K562 (cell line): Measurements from ENCODE around the gene NLGN4X. TPM values are rescaled to one million over a fixed set of nuclear protein-coding genes. Genes with fewer than 3 reads are reported as not detected.

ENCODE experiments used
- ATAC-seq: fragments of 200-7000 bp; cut with Tn5 transposase; 3 replicates; pipeline ENCODE4 v1.9.1; 2020; ENCODE audit warnings: moderate library complexity
- BruUV-seq: library from RNA; stranded (reverse); fragments of 400-500 nt; replicated peaks from 2 replicates; lab custom pipeline; 2021; lab: Mats Ljungman, UMichigan
- CTCF ChIA-PET: fragments of 300-600 bp; formaldehyde crosslinking; extraction: SDS; loops from one replicate; lab custom pipeline; 2021; ENCODE audit warnings: low intra/inter-chr PET ratio; lab: Yijun Ruan, JAX
- POLR2A ChIA-PET: fragments of 300-600, 350-650 bp; sonication (Branson Sonifier 250); formaldehyde crosslinking; extraction: SDS; loops from one replicate; lab custom pipeline; 2021; ENCODE audit warnings: antibody characterized with exemption, inconsistent platforms; lab: Yijun Ruan, JAX
- DNase-seq, 4 experiments: peaks; one replicate each; pipeline versions ENCODE4 v3.0.0 to v3.0.0-alpha.2; 2011 to 2018; ENCODE audit warnings: low spot score in 3 of 4, mixed read lengths in 3 of 4; ENCODE audit errors: extremely low read depth in 1 of 4
- FAIRE-seq: peaks from 2 replicates; lab custom pipeline; 2011; peaks lifted over from hg19 to GRCh38; lab: Jason Lieb, UNC
- H2AFZ ChIP-seq: 2 replicates; pipeline ENCODE4 v1.6.0; 2011; ENCODE audit warnings: low read depth, low read length, control low read depth, inconsistent platforms
- H3K27ac ChIP-seq: fragments of 200-600 bp; 3 replicates; pipeline ENCODE4 v1.8.0; 2011; ENCODE audit warnings: low read depth, mild to moderate bottlenecking, control low read depth, inconsistent platforms, low read length, moderate library complexity, mixed read lengths; ENCODE audit errors: extremely low read depth
- H3K27me3 ChIP-seq, 2 experiments: fragments of 300-600 bp in 1 of 2; 2 replicates in 1 of 2; 3 replicates in 1 of 2; pipeline versions ENCODE4 v1.6.0 to v1.8.0; 2011; ENCODE audit warnings: inconsistent platforms in 2 of 2, low read length in 2 of 2, mild to moderate bottlenecking in 1 of 2, mixed read lengths in 1 of 2, moderate library complexity in 1 of 2; ENCODE audit not compliant: control insufficient read depth in 2 of 2, insufficient read depth in 2 of 2
- H3K36me3 ChIP-seq: fragments of 300-600 bp; 3 replicates; pipeline ENCODE4 v1.8.0; 2011; ENCODE audit warnings: mild to moderate bottlenecking, low read length, inconsistent platforms; ENCODE audit not compliant: control insufficient read depth, insufficient read depth
- H3K4me1 ChIP-seq, 2 experiments: fragments of 200-600 bp in 1 of 2; replicated peaks in 1 of 2; 2 replicates in 1 of 2; 3 replicates in 1 of 2; pipeline versions ENCODE4 v1.5.1 to v1.8.0; 2011; ENCODE audit warnings: inconsistent platforms in 2 of 2, low read length in 2 of 2, mild to moderate bottlenecking in 1 of 2, mixed read lengths in 1 of 2, moderate library complexity in 1 of 2; ENCODE audit not compliant: control insufficient read depth in 2 of 2, insufficient read depth in 2 of 2
- H3K4me2 ChIP-seq: 2 replicates; pipeline ENCODE4 v1.6.1; 2011; ENCODE audit warnings: low read length, control low read depth, inconsistent platforms, mixed read lengths; ENCODE audit not compliant: insufficient read depth
- H3K4me3 ChIP-seq: fragments of 200-600 bp; sonication (generic), shearing (Covaris generic); 2 replicates; pipeline ENCODE4 v1.5.1; 2016; ENCODE audit warnings: control low read depth, inconsistent platforms
- H3K79me2 ChIP-seq: fragments of 200-600 bp; 3 replicates; pipeline ENCODE4 v1.8.0; 2011; ENCODE audit warnings: low read length, inconsistent platforms; ENCODE audit not compliant: control insufficient read depth, insufficient read depth
- H3K9ac ChIP-seq, 2 experiments: 2 replicates each; pipeline versions ENCODE4 v1.6.0 to v1.6.1; 2011; ENCODE audit warnings: low read depth in 2 of 2, low read length in 2 of 2, control low read depth in 1 of 2, inconsistent platforms in 1 of 2, mild to moderate bottlenecking in 1 of 2, mixed read lengths in 1 of 2; ENCODE audit not compliant: insufficient read depth in 1 of 2
- H3K9me1 ChIP-seq: one replicate; pipeline ENCODE4 v1.6.0; 2011; ENCODE audit warnings: inconsistent platforms, mild to moderate bottlenecking, low read length, moderate library complexity; ENCODE audit not compliant: control insufficient read depth, insufficient read depth
- H3K9me3 ChIP-seq: replicated peaks from 2 replicates; pipeline ENCODE4 v1.5.1; 2011; ENCODE audit warnings: low read depth, low read length, inconsistent platforms; ENCODE audit not compliant: control insufficient read depth, insufficient read depth
- H4K20me1 ChIP-seq: replicated peaks from 2 replicates; pipeline ENCODE4 v1.6.1; 2011; ENCODE audit warnings: low read length, inconsistent platforms, mixed read lengths; ENCODE audit not compliant: control insufficient read depth, insufficient read depth
- ARHGAP35 ChIP-seq: fragments of 450-650 bp; IDR thresholded peaks from 2 replicates; pipeline ENCODE4 v1.6.1; 2018; ENCODE audit not compliant: partially characterized antibody
- BMI1 ChIP-seq: fragments of 150-350 bp; IDR thresholded peaks from 2 replicates; pipeline ENCODE4 v1.6.1; 2014; ENCODE audit warnings: low read length
- HIVEP1 ChIP-seq: fragments of 250-450 bp; sonication (Bioruptor Pico); IDR thresholded peaks from 2 replicates; pipeline ENCODE4 v1.4.0; 2020; ENCODE audit warnings: mild to moderate bottlenecking
- HMBOX1 ChIP-seq: sonication (generic); IDR thresholded peaks from 2 replicates; pipeline ENCODE4 v1.6.1; 2016
- JUND ChIP-seq, 2 experiments: IDR thresholded peaks; 2 replicates in 1 of 2; 3 replicates in 1 of 2; pipeline ENCODE4 v1.6.1; 2011; ENCODE audit warnings: borderline replicate concordance in 2 of 2, low read depth in 2 of 2, low read length in 2 of 2, improper control_type of control experiment in 1 of 2, missing biosample characterization in 1 of 2, missing genetic modification characterization in 1 of 2, missing genetic modification reagents in 1 of 2
- MAFK ChIP-seq: IDR thresholded peaks from 2 replicates; pipeline ENCODE4 v1.6.1; 2011; ENCODE audit warnings: low read length, improper control_type of control experiment
- MBD2 ChIP-seq: sonication (generic); IDR thresholded peaks from 2 replicates; pipeline ENCODE4 v1.6.1; 2016; ENCODE audit warnings: low read depth, borderline replicate concordance
- PCBP2 ChIP-seq: fragments of 200-400 bp; formaldehyde crosslinking; IDR thresholded peaks from 2 replicates; pipeline ENCODE4 v1.6.1; 2018; ENCODE audit warnings: low read length, low read depth, mild to moderate bottlenecking, moderate library complexity; ENCODE audit not compliant: poor library complexity, severe bottlenecking
- SETDB1 ChIP-seq: IDR thresholded peaks from one replicate; pipeline ENCODE4 v1.6.1; 2012; ENCODE audit warnings: low read length, control low read depth, inconsistent platforms
- ZBTB17 ChIP-seq: fragments of 450-650 bp; formaldehyde crosslinking; IDR thresholded peaks from 2 replicates; pipeline ENCODE4 v1.4.0; 2020; ENCODE audit warnings: mild to moderate bottlenecking
- ZNF232 ChIP-seq: sonication (generic); formaldehyde crosslinking; IDR thresholded peaks from 2 replicates; pipeline ENCODE4 v1.8.0; 2022; ENCODE audit warnings: mild to moderate bottlenecking, missing genetic modification reagents
- ZNF347 ChIP-seq: fragments of 450-650 bp; formaldehyde crosslinking; IDR thresholded peaks from 2 replicates; pipeline ENCODE4 v1.4.0; 2020; ENCODE audit warnings: low read depth, mild to moderate bottlenecking, moderate library complexity
- ZNF511 ChIP-seq: sonication (generic); formaldehyde crosslinking; IDR thresholded peaks from 2 replicates; pipeline ENCODE4 v1.8.0; 2022; ENCODE audit warnings: mild to moderate bottlenecking, missing genetic modification reagents
- WGBS: fragments of 100-300 bp; shearing (Covaris generic); methylation state at CpG from one replicate; pipeline ENCODE4 v1.1.6; 2016; ENCODE audit warnings: low coverage, mixed read lengths; ENCODE audit not compliant: insufficient coverage; ENCODE audit errors: missing lambda C conversion rate; 5-methylcytosine and 5-hydroxymethylcytosine counted together
- in situ Hi-C: fragments of 300-500 bp; cut with MboI; formaldehyde crosslinking; loops from 4 replicates; pipeline ENCODE4 v1.15.0; 2018; ENCODE audit warnings: inconsistent platforms, mixed read lengths
- intact Hi-C: fragments of 100-400 bp; cut with micrococcal nuclease; formaldehyde crosslinking; loops from 2 replicates; pipeline ENCODE4 v1.14.2; 2022
- polyA plus RNA-seq, 8 experiments: library from polyadenylated mRNA; depleted of rRNA in 4 of 8; stranded (reverse) in 5 of 8; unstranded in 3 of 8; fragments of >200 nt; fragmentation: Nextera tagmentation in 2 of 8; fragmentation: Illumina TruSeq in 1 of 8; extraction: Ambion mirVana in 2 of 8; extraction: Trizol in 1 of 8; gene quantifications; 2 replicates each; pipeline versions ENCODE4 v1.2.1 to v1.2.3, GENCODE V29; 2011 to 2014; ENCODE audit warnings: inconsistent platforms in 1 of 8, missing spikeins in 1 of 8
- total RNA-seq, 7 experiments: library from RNA; depleted of rRNA in 6 of 7; stranded (reverse); fragments of >200 nt in 6 of 7; fragmentation: Illumina TruSeq in 2 of 7; extraction: Trizol in 2 of 7; gene quantifications; 2 replicates each; pipeline versions ENCODE4 v1.2.1 to v1.2.3, GENCODE V29; 2011 to 2021; ENCODE audit warnings: low replicate concordance in 1 of 7
- TF ChIP-seq, protein P1 (sequence below): fragments of 450-650 bp; formaldehyde crosslinking; conservative IDR thresholded peaks from 2 replicates; pipeline ENCODE4 v1.4.0; 2022; ENCODE audit warnings: mild to moderate bottlenecking, missing genetic modification characterization

Gene NLGN4X
- total and polyA plus RNA-seq, 9 of the 15 experiments (the other 6 are each of a cell fraction or from before 2014, with no cell fraction given): 0.07 TPM; not detected in 8

DNA sequence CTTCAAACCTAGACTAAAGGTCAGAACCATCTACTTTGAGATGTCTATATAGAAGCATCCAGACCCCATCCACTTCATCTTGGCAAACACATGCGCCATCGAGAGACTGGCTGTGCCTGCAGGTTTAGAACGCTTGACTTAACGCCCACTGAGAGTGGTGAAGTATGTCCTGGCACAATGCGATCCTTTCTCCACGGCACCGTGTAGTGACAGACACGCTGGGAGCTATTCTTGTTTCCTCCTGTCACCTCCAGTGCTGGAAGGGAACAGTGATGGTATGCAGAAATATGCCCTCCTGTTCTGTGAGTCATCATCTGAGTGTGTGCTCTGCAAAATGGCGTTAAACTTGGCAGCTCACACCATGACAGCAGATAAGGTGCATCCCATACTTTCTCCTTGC, 330.2 kb downstream of the NLGN4X start:
- no peak for DNase-seq
- CTCF ChIA-PET: no interaction called here

DNA sequence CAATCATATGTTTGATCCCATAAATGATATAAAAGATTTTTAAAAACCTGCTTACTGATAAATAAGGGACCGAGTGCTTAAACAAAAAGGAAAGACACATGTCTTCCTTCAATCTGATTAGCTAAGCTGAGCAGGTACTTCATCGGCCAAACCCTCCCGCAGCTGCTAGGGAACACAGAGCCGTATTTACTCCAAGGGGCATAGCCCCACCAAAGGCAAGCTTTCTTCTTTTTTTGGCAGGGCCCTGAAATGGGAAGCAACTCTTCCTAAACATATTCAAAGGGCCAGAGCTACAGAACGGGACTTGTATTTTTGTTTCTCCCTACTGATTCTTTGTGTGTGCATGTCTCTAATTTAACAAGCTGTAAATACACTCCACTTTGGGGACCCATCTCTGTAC, 337.3 kb downstream of the NLGN4X start:
- no peaks in the 10 kb centered on the region for H3K36me3 ChIP-seq
- H3K4me1 ChIP-seq: no peaks in the 10 kb centered on the region
- in situ Hi-C loops: no loop called here
- whole genome bisulfite sequencing: 3% methylated on average over 5 of the region's 5 CpGs
- FAIRE-seq: no peak
- no peak overlapping the region for H2AFZ ChIP-seq
- no peak overlapping the region for H3K4me2 ChIP-seq
- no peak for ATAC-seq
- no peaks in the 10 kb centered on the region for H3K27me3 ChIP-seq
- DNase-seq: no peak
- H4K20me1 ChIP-seq: no peaks in the 10 kb centered on the region
- no peak overlapping the region for H3K4me3 ChIP-seq
- H3K9me1 ChIP-seq: no peaks in the 10 kb centered on the region
- H3K79me2 ChIP-seq: no peaks in the 10 kb centered on the region
- CTCF ChIA-PET: no interaction called here
- POLR2A ChIA-PET: no interaction called here
- no peak overlapping the region for H3K9ac ChIP-seq
- no peak overlapping the region for H3K27ac ChIP-seq
- BruUV-seq: no TSS peak
- intact Hi-C loops: no loop called here
- H3K9me3 ChIP-seq: no peaks in the 10 kb centered on the region
- TF ChIP-seq ZBTB17 (no peak), MAFK (no peak), ZNF511 (CRISPR knock-in tag) (no peak), ZNF347 (no peak), MBD2 (no peak), SETDB1 (no peak), HIVEP1 (CRISPR knock-in tag) (no peak), JUND (IDR thresholded peaks at IDR 0.05; ENCODE audit: borderline replicate concordance, low read depth, low read length) (no peak), JUND (tag; IDR thresholded peaks at IDR 0.05; ENCODE audit: borderline replicate concordance, low read depth, low read length) (no peak), ARHGAP35 (no peak), ZNF232 (CRISPR knock-in tag) (no peak), BMI1 (no peak)
- TF ChIP-seq, protein P1, sequence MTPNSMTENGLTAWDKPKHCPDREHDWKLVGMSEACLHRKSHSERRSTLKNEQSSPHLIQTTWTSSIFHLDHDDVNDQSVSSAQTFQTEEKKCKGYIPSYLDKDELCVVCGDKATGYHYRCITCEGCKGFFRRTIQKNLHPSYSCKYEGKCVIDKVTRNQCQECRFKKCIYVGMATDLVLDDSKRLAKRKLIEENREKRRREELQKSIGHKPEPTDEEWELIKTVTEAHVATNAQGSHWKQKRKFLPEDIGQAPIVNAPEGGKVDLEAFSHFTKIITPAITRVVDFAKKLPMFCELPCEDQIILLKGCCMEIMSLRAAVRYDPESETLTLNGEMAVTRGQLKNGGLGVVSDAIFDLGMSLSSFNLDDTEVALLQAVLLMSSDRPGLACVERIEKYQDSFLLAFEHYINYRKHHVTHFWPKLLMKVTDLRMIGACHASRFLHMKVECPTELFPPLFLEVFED (CRISPR knock-in tag): no peak

More for the DNA sequence above, 330.2 kb downstream of the NLGN4X start:
- H2AFZ ChIP-seq: no peak overlapping the region
- TF ChIP-seq PCBP2 (no peak), HMBOX1 (no peak)
- H4K20me1 ChIP-seq: no peaks in the 10 kb centered on the region
- FAIRE-seq (no peak), ATAC-seq (no peak)
- no peaks in the 10 kb centered on the region for H3K4me1 ChIP-seq
- in situ Hi-C loops (no loop called here), intact Hi-C loops (no loop called here)
- H3K9me3 ChIP-seq: no peaks in the 10 kb centered on the region
- no peaks in the 10 kb centered on the region for H3K79me2 ChIP-seq
- 0% methylated on average over 5 of the region's 9 CpGs for WGBS
- H3K9me1 ChIP-seq: no peaks in the 10 kb centered on the region
- no peaks in the 10 kb centered on the region for H3K27me3 ChIP-seq
- POLR2A ChIA-PET: no interaction called here
- H3K9ac ChIP-seq: no peak overlapping the region
- H3K36me3 ChIP-seq: no peaks in the 10 kb centered on the region
- no peak overlapping the region for H3K27ac ChIP-seq
- BruUV-seq: no TSS peak
- no peak overlapping the region for H3K4me2 ChIP-seq
- no peak overlapping the region for H3K4me3 ChIP-seq
